Fibroblast of mammary gland (primary cell): ENCODE results near the gene NISCH.

Experiments
- DNase-seq: peaks from one replicate; pipeline ENCODE4 v3.0.0-alpha.2; 2010; ENCODE audit warnings: low read depth
- H3K4me3 ChIP-seq: 2 replicates; pipeline ENCODE4 v1.5.1; 2011; ENCODE audit warnings: low read depth, mild to moderate bottlenecking, low read length, moderate library complexity; ENCODE audit not compliant: control insufficient read depth
- CTCF ChIP-seq: conservative IDR thresholded peaks from 2 replicates; pipeline ENCODE4 v1.5.1; 2011; ENCODE audit warnings: low read depth, low read length, inconsistent platforms; ENCODE audit not compliant: control insufficient read depth, insufficient read depth

The NISCH gene

GRCh38 chr3:52439426-52440248 lies 15.8 kb upstream of the NISCH start:
- DNase-seq, result no peak
- H3K4me3 ChIP-seq, result no peak overlapping the region
- no peak for TF ChIP-seq CTCF

GRCh38 chr3:52440249-52440551 lies 15.2 kb upstream of the NISCH start:
- no peak for DNase-seq
- H3K4me3 ChIP-seq, result no peak overlapping the region
- TF ChIP-seq CTCF, result no peak

- H3K4me3 ChIP-seq, result no peak overlapping the region
- no peak for DNase-seq
- no peak for TF ChIP-seq CTCF
Observed at GRCh38 chr3:52440671-52441070, 14.7 kb upstream of the NISCH start.

- no peak for DNase-seq
- H3K4me3 ChIP-seq, result no peak overlapping the region
- no peak for TF ChIP-seq CTCF
Observed at GRCh38 chr3:52441091-52441771, 14.2 kb upstream of the NISCH start.

GRCh38 chr3:52441772-52442332 lies 13.6 kb upstream of the NISCH start:
- TF ChIP-seq CTCF, result no peak

GRCh38 chr3:52442409-52443267 lies 12.8 kb upstream of the NISCH start:
- no peak for TF ChIP-seq CTCF
- no peak overlapping the region for H3K4me3 ChIP-seq
- DNase-seq, result no peak

More at GRCh38 chr3:52441772-52442332, 13.6 kb upstream of the NISCH start:
- no peak overlapping the region for H3K4me3 ChIP-seq
- no peak for DNase-seq
